SKM-1 treated with dmso at 0.1 percent for 144 hours (cell line): ENCODE data around the gene HNRNPL.
"Not testable (repeated sequence)": the region's sequence is repeated elsewhere in the genome, so short reads cannot be mapped to it uniquely, and the experiment has no call there.

Source experiments
- DNase-seq: peaks from one replicate; lab custom pipeline; 2025; ENCODE audit not compliant: unreplicated experiment; lab: John Stamatoyannopoulos, UW

Gene HNRNPL

DNA sequence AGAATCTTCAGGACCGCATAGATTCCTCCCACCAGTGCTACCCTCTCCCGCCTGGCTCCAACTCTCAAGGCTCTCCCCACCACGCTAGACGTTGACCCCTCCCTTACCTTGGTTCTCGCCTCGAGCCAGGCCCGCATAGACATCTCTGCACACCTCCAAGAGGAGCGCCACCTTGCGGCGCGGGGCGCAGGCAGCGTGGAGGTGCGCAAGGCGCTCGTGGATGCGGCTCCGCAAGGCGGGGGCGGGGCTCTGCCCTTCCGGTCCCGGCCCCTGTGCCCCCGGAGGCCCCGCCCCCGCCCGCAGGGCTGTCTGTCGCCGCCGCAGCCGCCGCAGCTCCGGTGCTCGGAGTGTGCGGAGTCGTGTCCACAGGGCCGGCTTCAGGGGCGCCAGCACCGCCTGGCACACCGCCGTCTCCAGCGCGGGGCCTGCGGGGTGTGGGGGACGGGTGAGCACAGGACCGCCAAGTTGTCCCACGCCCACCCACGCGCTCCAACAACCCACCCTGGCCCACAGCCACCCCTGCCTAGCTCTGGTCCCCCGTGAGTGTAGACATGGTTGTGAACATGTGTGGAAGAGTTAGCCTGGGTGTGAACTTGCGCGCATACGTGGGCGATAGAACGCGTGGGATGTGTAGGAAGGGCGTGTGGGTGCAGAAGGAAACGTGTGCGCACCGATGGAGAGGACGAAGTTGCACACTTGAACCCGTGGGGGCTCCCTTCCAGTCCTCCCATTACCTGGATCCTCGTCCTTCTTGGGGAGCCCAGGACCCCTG, 20.2 kb upstream of the HNRNPL start:
- DNase-seq, result no peak

DNA sequence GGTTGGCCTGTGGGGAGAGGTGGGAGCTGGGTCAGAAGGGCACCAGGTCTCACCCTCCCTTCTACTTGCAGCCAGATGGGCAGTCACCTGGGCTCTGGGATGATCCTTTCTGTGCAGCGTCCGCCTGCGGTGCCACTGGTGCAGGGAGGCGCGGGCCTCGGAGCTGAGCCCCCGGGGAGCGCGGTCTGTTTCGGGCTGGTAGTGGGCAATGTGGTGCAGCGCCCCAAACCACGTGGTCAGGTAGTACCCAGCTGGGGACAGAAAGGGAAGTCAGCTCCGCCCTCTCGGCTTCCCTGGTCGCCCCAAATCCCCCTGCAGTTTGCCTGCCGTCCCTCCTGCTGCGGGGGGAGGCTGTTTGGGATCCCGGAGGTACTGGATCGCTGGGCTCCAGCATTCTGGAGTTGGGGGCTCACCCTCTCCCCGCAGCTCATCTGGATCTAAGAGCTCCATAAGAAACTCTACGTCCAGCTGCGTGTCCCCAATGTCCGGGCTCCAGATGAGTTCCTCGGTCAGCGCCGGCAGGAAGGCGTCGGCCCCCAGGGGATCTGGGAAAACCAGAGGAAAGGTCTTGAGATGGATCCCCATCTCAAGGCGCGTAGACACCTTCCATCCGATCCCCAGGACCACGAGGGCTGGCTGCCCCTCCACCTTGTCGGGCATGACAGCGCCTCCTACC, 19.5 kb upstream of the HNRNPL start:
- no peak for DNase-seq

DNA sequence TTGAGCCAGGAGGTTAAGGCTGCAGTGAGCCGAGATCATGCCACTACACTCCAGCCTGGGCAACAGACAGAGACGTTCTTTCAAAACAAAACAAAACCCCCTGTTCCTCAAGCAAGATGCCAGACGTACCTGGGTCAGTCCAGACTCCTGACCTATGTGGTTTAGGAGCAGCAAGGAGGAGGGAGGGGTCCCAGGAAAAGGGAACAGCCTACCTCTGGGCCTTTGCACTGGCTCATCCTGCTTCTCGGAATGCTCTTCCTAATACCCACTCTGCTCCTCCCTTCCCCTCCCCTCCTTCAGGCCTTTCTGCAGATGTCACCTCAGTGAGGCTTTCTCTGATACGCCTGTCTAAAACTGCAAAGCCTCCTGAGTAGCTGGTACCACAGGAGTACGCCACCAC, 18.8 kb upstream of the HNRNPL start:
- no peak for DNase-seq

DNA sequence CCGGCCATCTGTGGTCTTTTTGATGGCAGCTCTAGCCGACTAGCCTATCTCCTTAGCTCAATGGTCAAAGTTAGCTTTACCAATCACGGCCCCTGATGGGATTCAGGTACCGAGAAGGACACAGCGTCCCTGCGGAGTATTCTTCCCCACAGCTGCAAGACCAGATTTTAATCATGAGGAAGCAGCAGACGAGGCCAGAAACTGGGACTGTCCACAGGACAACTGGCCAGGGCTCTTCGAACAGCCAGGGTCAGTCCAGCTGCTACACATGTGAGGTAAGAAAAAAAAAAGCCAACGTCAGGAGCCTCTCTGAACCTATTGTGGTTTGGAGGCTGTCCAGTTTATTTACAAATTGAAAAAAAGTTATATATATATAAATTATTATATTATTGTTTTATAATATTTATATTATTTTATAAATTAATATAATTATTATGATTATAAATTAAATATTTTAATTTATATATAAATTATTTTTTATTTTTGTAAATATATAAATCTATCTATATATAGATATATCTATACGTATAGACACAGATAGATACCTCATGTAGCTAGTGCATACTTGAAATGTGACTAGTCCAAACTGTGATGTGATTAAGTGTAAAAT, 17.5 kb upstream of the HNRNPL start:
- DNase-seq, result no peak

DNA sequence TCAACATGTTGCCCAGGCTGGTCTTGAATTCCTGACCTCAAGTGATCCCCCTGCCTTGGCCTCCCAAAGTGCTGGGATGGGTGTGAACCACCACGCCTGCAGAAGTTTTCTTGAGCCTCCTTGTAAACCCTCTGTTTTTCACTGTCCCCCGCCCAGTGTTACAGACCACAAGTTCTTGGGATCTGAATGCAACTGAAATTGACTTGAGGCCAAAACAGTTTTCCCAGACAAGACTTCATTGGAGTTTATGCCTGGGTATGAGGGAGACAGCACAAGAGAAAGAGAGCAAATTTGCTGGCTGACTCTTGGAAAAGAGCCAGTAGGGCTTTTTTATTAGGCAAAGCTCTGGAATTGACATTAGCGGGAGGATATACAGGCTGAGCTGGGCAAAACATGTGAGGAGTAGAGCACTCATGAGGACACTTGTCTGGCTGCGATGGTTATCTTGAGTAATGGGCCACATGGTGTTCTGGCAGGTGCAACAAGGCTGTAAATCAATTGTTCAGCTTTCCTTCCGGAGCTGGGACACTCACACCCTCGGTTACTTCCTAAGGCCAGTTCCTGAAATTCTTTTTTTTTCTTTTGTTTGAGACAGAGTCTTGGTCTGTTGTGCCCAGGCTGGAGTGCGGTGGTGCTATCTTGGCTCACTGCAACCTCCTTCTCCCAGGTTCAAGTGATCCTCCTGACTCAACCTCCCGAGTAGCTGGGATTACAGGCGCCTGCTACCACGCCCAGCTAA, 12.7 kb upstream of the HNRNPL start:
- peak; percentile 34 for DNase-seq

DNA sequence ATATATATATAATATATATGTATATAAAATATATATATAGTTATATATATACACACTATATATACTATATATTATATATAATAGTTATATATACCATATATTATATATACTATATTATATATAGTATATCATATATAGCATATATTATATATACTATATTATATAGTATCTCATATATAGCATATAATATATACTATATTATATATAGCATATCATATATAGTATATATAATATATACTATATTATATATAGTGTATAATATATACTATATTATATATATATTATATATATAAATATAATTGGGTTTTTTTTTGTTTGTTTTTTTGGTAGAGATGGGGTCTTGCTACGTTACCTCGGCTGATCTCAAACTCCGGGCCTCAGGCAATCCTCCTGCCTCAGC, 11.6 kb upstream of the HNRNPL start:
- no peak for DNase-seq

DNA sequence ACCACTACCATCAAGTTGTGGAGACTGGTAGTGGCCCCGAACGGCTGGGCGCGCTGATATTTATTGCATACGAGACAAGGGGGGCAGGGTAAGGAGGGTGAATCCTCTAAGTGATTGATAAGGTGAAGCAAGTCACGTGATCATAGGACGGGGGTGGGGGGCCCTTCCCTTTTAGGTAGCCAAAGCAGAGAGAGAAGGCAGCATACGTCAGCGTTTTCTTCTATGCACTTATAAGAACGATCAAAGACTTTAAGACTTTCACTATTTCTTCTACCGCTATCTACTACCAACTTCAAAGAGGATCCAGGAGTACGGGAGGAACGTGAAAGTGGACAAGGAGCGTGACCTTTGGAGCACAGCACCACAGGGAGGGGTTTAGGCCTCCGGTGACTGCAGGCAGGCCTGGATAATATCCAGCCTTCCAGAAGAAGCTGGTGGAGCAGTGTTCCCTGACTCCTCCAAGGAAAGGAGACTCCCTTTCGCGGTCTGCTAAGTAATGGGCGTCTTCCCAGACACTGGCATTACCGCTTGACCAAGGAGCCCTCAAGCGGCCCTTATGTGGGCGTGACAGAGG, 9.9 kb upstream of the HNRNPL start:
- DNase-seq, result not testable (repeated sequence)

DNA sequence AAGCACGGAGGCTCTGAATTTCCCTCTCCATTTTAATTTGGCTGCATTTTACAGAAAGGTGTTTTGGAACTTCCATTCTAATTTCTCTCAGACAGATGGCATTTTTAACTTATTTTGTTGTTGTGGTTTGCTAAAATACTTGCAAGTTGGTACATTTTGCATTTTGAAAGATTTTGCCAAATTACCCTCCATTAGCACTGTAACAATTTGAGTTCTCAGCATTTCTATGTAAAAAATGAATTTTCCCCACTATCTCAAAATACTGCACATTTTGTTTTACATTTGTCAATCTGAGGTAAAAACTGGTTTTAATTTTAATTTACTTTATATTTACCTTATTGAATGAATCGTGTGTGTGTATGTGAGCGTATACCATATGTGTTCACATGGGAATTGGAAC, 7.0 kb upstream of the HNRNPL start:
- DNase-seq, result no peak

DNA sequence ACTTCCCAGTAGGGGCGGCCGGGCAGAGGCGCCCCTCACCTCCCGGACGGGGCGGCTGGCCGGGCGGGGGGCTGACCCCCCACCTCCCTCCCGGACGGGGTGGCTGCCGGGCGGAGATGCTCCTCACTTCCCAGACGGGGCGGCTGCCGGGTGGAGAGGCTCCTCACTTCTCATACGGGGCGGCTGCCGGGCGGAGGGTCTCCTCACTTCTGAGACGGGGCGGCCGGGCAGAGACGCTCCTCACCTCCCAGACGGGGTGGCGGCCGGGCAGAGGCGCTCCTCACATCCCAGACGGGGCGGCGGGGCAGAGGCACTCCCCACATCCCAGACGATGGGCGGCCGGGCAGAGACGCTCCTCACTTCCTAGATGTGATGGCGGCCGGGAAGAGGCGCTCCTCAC, 6.0 kb upstream of the HNRNPL start:
- DNase-seq, result not testable (repeated sequence)

DNA sequence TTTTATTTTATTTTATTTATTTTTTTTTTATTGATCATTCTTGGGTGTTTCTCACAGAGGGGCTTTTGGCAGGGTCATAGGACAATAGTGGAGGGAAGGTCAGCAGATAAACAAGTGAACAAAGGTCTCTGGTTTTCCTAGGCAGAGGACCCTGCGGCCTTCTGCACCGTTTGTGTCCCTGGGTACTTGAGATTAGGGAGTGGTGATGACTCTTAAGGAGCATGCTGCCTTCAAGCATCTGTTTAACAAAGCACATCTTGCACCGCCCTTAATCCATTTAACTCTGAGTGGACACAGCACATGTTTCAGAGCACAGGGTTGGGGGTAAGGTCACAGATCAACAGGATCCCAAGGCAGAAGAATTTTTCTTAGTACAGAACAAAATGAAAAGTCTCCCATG, 5.2 kb upstream of the HNRNPL start:
- DNase-seq, result not testable (repeated sequence)

DNA sequence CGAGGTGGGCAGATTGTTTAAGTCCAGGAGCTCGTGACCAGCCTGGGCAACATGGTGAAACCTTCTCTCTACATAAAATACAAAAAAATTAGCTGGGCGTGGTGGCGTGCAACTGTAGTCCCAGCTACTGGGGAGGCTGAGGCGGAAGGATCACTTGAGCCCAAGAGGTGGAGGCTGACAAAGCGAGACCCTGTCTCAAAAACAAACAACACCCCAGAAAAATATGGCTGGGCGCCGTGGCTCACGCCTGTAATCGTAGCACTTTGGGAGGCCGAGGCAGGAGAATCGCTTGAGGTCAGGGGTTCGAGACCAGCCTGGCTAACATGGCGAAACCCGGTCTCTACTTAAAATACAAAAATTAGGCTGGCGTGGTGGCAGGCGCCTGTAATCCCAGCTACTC, 3.4 kb upstream of the HNRNPL start:
- no peak for DNase-seq

DNA sequence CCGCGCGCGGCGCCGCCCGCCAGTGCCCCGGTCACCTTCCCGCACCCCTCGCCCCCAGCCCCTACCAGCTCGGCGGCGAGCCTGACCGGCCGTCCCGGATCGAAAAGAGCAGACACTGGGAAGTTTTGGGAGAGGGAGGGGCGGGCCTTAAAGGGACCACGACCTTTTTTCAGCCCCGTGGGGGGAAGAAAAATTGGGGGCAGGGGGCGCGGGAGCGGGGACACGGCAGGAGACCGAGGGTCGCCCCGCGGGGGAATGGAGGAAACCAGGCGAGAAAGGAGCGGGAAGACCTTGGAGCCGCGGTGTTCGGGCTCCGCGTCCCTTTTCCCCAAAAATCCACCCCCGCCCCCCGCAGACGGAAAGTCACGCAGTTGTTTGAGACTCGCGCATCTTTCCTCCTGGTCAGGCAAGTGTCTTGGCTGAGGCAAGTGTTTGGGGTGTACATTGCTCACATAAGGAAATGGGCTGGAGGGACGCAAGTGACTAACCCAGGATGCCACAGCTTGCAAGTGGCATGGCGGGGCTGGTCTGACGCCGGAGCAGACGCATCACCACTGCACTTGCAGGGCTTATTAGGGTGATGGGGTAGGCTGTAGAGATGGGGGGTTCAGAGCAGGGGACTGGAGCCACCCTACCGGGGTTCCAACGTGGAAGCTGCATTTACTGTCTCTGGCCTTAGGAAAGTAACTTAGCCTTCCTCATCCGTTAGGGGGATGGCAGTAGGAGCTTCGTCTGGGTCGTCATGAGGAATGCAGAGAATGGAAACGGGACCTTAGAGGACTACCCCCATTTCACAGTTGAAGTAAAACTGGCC, 2.7 kb upstream of the HNRNPL start:
- peak; percentile 44 for DNase-seq

DNA sequence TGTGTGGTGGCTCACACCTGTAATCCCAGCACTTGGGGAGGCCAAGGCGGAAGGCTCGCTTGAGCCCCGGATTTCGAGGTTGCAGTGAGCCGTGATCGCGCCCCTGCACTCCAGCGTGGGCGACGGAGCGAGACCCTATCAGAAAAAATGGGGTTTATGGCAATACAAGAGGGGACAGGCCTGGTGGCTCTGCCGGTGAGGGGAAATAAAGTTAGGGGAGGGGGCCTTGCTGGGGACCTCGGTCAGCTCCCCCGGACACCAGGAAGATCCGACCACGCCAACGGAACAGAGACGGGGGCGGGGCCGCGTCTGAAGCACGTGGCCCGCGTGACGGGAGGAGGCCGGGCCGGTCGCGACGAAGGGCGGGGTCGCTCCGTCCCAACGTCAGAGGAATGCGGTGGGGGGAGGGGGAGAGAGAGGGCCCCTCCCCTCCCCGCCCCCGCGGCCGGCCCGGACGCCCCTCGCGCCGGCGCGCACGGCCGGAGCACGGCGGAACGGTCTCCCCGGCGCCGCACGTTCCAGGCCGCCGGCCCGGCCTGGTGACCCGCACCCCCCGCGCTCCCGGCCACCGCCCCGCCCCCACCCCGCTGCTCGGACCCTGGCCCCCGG, 1.9 kb upstream of the HNRNPL start:
- peak; percentile 83 for DNase-seq

DNA sequence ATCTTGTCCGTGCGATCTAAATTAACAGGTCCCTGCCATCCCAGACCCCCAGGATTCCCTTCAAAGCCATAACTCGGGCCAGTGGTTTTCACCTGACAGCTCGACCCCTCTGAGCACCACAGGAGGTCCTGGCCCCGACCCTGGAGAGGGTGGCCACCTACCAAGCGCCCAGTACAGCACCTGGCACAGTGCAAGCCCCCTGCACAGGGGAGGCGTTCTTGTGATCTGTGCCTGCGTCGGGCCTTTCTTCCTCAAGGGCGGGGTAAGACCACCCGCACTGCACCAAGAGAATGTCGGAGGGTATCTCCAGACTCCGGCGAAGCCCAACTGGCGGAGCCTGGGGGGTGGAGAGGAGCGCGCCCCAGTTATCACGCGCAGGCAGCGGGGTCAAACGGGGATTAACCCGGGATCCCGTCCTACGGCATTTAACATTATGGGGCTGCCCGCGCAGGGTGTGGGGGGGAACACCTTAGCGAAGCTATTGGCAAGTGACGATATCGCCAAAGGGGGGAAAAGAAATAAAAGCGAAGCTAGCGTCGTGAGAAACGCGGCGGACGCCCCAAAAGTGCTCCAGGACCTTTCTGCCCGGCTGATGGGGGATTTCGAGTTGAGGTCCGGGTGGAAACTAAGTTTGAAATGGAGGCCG, 1.3 kb upstream of the HNRNPL start:
- no peak for DNase-seq

DNA sequence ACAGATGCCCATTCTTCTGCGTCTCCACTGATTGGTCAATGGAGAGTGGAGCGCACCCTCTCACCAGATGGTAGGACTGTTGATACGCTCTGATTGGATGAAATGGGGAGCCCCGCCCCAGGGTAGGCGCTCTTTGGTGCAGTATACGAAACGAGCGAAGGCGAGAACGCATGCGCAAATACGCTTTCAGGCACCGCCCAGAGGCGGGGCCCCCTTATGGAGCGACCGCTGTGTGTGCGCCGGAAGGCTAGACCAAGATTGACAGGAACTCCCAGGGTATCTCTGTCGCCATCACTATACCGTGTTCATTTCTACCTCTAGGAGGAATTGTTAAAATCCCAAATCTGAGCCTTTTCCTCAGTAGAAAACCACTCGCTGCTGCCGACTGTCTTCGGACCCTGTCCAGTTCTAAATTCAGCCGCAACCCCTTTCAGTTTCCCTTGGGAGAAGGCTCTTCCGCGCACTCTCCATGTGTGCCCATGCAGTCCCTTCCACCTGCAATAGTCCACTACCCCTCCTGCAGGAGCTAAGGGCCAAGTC, 720 bp upstream of the HNRNPL start:
- no peak for DNase-seq

DNA sequence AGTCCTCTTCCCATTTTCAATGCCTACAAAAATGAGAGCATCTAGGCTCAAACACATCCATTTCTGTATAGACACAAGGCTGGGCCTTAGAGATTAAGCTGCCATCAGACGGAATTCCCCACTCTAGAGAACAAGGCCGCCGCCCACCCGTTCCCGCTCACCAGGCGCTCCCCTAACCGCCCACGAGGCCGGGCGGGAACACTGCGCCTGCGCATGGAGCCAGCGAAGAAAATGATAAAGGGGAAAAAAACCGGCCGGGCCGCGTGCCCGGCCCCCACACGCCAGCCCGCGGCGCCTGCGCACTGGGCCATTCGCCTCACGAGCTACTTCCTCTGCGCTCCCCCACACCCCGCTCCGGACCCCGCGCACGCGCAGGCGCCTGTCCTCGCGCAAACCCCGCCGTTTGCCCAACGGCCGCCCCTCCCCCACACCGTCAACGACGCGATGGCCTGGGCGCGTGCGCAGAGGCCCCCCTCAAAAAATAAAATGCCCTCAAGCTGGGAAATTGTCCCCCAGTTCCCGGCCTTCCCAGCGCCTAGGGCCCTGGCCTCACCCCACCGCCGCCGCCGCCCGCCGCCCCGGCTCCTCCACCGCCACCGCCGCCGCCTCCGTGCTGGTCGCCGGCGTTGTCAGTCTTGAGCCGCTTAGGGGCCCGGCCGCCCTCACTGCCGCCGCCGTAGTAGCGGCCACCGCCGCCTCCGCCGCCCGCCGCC, 483 bp downstream of the HNRNPL start:
- peak; percentile 94 for DNase-seq

DNA sequence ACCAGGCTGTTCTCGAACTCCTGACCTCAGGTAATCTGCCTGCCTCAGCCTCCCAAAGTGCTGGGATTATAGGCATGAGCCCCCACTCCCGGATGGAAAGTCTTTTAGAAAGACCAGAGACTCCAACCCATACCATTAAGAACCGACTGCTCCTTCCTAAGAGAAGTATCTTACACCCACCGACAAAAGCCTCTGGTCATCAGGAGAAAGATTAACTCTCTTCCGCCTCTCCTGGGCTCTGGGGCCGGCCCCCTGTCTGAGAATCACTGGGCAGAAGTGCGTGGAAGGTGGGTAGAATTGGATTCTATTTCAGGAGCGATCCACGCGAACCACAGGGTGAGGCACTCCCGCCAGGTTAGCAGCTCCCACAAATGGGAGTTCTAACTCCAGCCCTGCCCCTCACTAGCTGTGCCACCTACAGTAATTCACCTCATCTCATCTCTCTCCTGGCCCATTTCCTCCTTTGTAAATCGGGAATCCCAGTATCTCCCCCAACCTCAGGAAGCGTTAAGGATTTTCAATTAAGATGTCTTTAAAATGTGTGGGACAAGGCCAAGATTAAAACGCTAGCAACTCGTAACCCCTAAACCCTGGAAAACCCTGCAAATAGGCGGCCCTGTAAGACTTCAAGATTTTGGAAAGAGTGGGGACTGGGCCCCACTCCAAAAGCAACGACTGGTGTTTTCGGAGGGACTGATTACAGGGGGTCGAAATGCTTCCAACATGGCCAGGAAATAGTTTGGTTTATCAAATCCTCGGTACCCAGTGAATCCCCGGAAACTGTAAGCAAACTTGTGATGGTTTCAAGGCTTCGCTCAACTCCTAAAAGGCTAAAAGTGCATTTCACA, 1.3 kb downstream of the HNRNPL start:
- DNase-seq, result no peak

DNA sequence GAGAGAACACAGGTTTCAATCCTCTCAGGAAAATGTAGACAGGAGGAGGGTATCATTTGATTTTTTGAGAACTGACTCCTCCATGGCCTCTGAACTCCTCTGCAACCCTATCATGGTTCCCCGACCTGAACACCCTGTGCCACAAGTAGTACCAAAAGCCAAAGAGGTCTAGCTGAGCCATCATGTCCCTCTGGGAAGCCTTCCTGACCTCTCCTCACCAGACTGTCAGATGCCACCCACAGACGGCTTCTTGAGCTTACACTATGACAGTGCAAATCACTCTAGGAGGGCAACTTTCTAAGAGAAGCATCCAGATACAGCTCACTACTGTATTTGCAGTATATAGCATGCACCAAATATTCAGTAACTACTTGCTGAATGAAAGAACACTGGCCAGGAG, 3.7 kb downstream of the HNRNPL start:
- DNase-seq, result no peak
